IPS DF 19.7 (cell line): ENCODE results near the gene VAV1.
"Not testable (repeated sequence)": the region's sequence is repeated elsewhere in the genome, so short reads cannot be mapped to it uniquely, and the experiment has no call there.

Experiments used
- DNase-seq: peaks from one replicate; pipeline ENCODE4 v3.0.0-alpha.2; 2013; ENCODE audit warnings: low read depth, low spot score

VAV1 gene

GRCh38 chr19:6847828-6848200 is 75.3 kb downstream of the VAV1 start:
- no peak for DNase-seq

- DNase-seq = no peak
Measured at GRCh38 chr19:6848986-6849385, 76.5 kb downstream of the VAV1 start.

GRCh38 chr19:6849876-6850275 is 77.4 kb downstream of the VAV1 start:
- DNase-seq = no peak

- no peak for DNase-seq
Measured at GRCh38 chr19:6851359-6851758, 78.9 kb downstream of the VAV1 start.

- no peak for DNase-seq
Measured at GRCh38 chr19:6852001-6852400, 79.5 kb downstream of the VAV1 start.

GRCh38 chr19:6853868-6854267 is 81.4 kb downstream of the VAV1 start:
- DNase-seq = no peak

- DNase-seq = no peak
Measured at GRCh38 chr19:6854758-6855157, 82.2 kb downstream of the VAV1 start.

- no peak for DNase-seq
Measured at GRCh38 chr19:6856749-6857372, 84.4 kb downstream of the VAV1 start.

- DNase-seq = no peak
Measured at GRCh38 chr19:6861683-6862286, 89.3 kb downstream of the VAV1 start.

GRCh38 chr19:6862673-6863078 is 90.2 kb downstream of the VAV1 start:
- DNase-seq = peak; percentile 59

GRCh38 chr19:6864325-6864940 is 91.9 kb downstream of the VAV1 start:
- no peak for DNase-seq

- DNase-seq = no peak
Measured at GRCh38 chr19:6865849-6866248, 93.3 kb downstream of the VAV1 start.

- DNase-seq = no peak
Measured at GRCh38 chr19:6866741-6867151, 94.2 kb downstream of the VAV1 start.

GRCh38 chr19:6868351-6868750 is 95.8 kb downstream of the VAV1 start:
- DNase-seq = no peak

GRCh38 chr19:6869151-6869882 is 96.8 kb downstream of the VAV1 start:
- DNase-seq = not testable (repeated sequence)

- DNase-seq = no peak
Measured at GRCh38 chr19:6873708-6874431, 101.4 kb downstream of the VAV1 start.

GRCh38 chr19:6875218-6875617 is 102.7 kb downstream of the VAV1 start:
- DNase-seq = no peak

GRCh38 chr19:6876748-6877147 is 104.2 kb downstream of the VAV1 start:
- no peak for DNase-seq

- DNase-seq = no peak
Measured at GRCh38 chr19:6877766-6878165, 105.3 kb downstream of the VAV1 start.

- no peak for DNase-seq
Measured at GRCh38 chr19:6886277-6886897, 113.9 kb downstream of the VAV1 start.

- DNase-seq = no peak
Measured at GRCh38 chr19:6887316-6887715, 114.8 kb downstream of the VAV1 start, which contains the start of gene ADGRE1. ADGRE1 (plus strand) TSS chr19:6887579; CDS start chr19:6887609, 30 bp downstream.
